ENCODE measurements around the gene SLC16A3. TPM values are rescaled to one million over a fixed set of nuclear protein-coding genes. Genes with fewer than 3 reads are reported as not detected.

The SLC16A3 gene
- total and polyA plus RNA-seq, 10 of the 15 experiments (the other 5 are each of a cell fraction or from before 2014, with no cell fraction given): 0.10 to 46.5 (median 8.0) TPM

DNA sequence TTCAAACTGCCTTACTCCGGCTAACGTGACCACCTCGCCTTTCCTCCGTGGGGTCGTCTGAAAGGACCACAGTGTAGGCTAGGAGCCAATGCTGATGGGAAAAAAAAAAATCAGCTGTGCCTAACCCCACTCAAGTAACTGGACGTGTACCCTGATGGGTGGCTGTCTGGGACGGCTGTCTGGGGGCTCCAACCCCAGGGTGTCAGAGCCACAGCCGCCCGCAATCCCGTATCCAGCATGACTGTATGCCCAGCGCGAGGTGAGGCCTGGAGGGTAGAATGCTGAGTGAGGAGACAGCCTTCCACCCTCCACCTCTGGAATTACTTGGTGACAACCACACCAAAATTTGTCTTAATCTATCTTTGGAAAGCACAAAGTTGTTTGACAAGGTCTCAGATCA is 41.8 kb downstream of the SLC16A3 start:
- Histone ChIP-seq H3K27ac (ENCODE audit: control insufficient read depth, insufficient read depth) (no peak overlapping the region), H3K9me3 (replicated peaks; ENCODE audit: control insufficient read depth, insufficient read depth, low read length) (no peaks in the 10 kb centered on the region), H3K4me2 (ENCODE audit: control insufficient read depth, insufficient read depth) (peak overlapping the region; percentile 91; the same call in 1 of the 2 replicates), H3K4me3 (peak overlapping the region; percentile 27; the same call in 1 of the 2 replicates), H3K27me3 (replicated peaks in 1 of 2; ENCODE audit: control insufficient read depth in 2 of 2, insufficient read depth in 2 of 2, low read length in 1 of 2) (no peaks in the 10 kb centered on the region), H3K4me1 (ENCODE audit: control insufficient read depth, insufficient read depth, low read length) (peaks cover 12% of the 10 kb centered on the region), H2AFZ (ENCODE audit: control insufficient read depth, low read depth, low read length) (no peak overlapping the region), H3K36me3 (ENCODE audit: control insufficient read depth in 2 of 2, insufficient read depth in 2 of 2, low read length in 1 of 2) (peaks cover 22 to 26% of the 10 kb centered on the region in 2 experiments), H4K20me1 (ENCODE audit: control insufficient read depth, insufficient read depth) (peaks cover 30% of the 10 kb centered on the region), H3K79me2 (ENCODE audit: control insufficient read depth, insufficient read depth, low read length) (peaks cover 70% of the 10 kb centered on the region), H3K9ac (ENCODE audit: control insufficient read depth, insufficient read depth, low read length) (no peak overlapping the region)
- no peak for ATAC-seq
- no TSS peak for BruUV-seq (replicated peaks)
- 91% methylated on average over 12 of the region's 12 CpGs for WGBS (ENCODE audit: insufficient coverage, insufficient replicate concordance, low lambda C conversion rate, missing lambda C conversion rate)
- ChIA-PET RAD21 (ENCODE audit: unreplicated experiment) (interaction anchor here (1.4 kb wide), 1 partner anchor 29 kb away, joined by 4 read pairs; no protein-coding TSS in a partner anchor), POLR2A (interaction anchor here (1.3 kb wide), 1 partner anchor 13 kb away, joined by 4 read pairs; no protein-coding TSS in a partner anchor), CTCF (no interaction called here), SMC1A (ENCODE audit: uncharacterized antibody, unreplicated experiment) (no interaction called here)
- FAIRE-seq: no peak
- TF ChIP-seq CREB1 (IDR thresholded peaks at IDR 0.05; ENCODE audit: low read depth) (no peak), POLR2A (IDR thresholded peaks at IDR 0.05; ENCODE audit: low read depth, low read length) (peak; percentile 29; the same call in 1 of the 2 replicates)
- TF ChIP-seq, protein P1, sequence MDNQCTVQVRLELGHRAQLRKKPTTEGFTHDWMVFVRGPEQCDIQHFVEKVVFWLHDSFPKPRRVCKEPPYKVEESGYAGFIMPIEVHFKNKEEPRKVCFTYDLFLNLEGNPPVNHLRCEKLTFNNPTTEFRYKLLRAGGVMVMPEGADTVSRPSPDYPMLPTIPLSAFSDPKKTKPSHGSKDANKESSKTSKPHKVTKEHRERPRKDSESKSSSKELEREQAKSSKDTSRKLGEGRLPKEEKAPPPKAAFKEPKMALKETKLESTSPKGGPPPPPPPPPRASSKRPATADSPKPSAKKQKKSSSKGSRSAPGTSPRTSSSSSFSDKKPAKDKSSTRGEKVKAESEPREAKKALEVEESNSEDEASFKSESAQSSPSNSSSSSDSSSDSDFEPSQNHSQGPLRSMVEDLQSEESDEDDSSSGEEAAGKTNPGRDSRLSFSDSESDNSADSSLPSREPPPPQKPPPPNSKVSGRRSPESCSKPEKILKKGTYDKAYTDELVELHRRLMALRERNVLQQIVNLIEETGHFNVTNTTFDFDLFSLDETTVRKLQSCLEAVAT (IDR thresholded peaks at IDR 0.05): 0 out of 2 replicates have a peak, but pooled peaks have one; percentile 8
- intact Hi-C loops (cut with micrococcal nuclease; ENCODE audit: unreplicated experiment): no loop called here
- no peak for DNase-seq (ENCODE audit: low read depth, low spot score)
- in situ Hi-C loops (cut with MboI): no loop called here

DNA sequence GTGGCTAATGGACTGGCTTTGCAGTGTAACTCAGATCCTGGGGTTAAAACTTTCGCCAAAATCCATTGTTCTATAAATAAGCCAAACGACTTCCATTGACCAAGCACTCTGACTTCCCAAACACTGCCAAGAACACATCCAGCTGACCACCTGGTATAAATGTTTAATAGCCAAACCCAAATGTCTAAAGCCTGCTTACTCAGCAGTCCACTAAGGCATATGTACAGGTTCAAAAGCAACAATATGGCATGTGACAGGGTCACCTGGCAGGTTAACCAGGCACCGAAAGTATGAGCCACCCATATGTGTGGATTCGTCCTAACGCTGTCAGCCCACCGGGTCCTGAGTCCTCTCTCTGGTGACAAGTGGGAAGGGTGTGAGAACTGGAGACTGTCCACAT is 42.6 kb downstream of the SLC16A3 start:
- in situ Hi-C loops (cut with MboI): no loop called here
- WGBS (ENCODE audit: insufficient coverage, insufficient replicate concordance, low lambda C conversion rate, missing lambda C conversion rate): 69% methylated on average over 6 of the region's 6 CpGs
- BruUV-seq (replicated peaks): TSS peak; percentile 50
- SMC1A ChIA-PET (ENCODE audit: uncharacterized antibody, unreplicated experiment): no interaction called here
- DNase-seq (ENCODE audit: low read depth, low spot score) (no peak), ATAC-seq (no peak), FAIRE-seq (no peak)
- Histone ChIP-seq H2AFZ (ENCODE audit: control insufficient read depth, low read depth, low read length) (no peak overlapping the region), H3K36me3 (ENCODE audit: control insufficient read depth in 2 of 2, insufficient read depth in 2 of 2, low read length in 1 of 2) (peaks cover 15 to 21% of the 10 kb centered on the region in 2 experiments), H3K9me3 (replicated peaks; ENCODE audit: control insufficient read depth, insufficient read depth, low read length) (no peaks in the 10 kb centered on the region), H3K4me2 (ENCODE audit: control insufficient read depth, insufficient read depth) (peak overlapping the region; percentile 91), H3K79me2 (ENCODE audit: control insufficient read depth, insufficient read depth, low read length) (peaks cover 66% of the 10 kb centered on the region), H3K27me3 (replicated peaks in 1 of 2; ENCODE audit: control insufficient read depth in 2 of 2, insufficient read depth in 2 of 2, low read length in 1 of 2) (no peaks in the 10 kb centered on the region), H3K4me3 (peak overlapping the region; percentile 27; the same call in 1 of the 2 replicates), H3K4me1 (ENCODE audit: control insufficient read depth, insufficient read depth, low read length) (peaks cover 12% of the 10 kb centered on the region), H4K20me1 (ENCODE audit: control insufficient read depth, insufficient read depth) (peaks cover 25% of the 10 kb centered on the region), H3K27ac (ENCODE audit: control insufficient read depth, insufficient read depth) (no peak overlapping the region), H3K9ac (ENCODE audit: control insufficient read depth, insufficient read depth, low read length) (no peak overlapping the region)
- no peak for TF ChIP-seq POU2F2 (IDR thresholded peaks at IDR 0.05; ENCODE audit: borderline replicate concordance, low read depth, low read length)
- TF ChIP-seq, protein P2, sequence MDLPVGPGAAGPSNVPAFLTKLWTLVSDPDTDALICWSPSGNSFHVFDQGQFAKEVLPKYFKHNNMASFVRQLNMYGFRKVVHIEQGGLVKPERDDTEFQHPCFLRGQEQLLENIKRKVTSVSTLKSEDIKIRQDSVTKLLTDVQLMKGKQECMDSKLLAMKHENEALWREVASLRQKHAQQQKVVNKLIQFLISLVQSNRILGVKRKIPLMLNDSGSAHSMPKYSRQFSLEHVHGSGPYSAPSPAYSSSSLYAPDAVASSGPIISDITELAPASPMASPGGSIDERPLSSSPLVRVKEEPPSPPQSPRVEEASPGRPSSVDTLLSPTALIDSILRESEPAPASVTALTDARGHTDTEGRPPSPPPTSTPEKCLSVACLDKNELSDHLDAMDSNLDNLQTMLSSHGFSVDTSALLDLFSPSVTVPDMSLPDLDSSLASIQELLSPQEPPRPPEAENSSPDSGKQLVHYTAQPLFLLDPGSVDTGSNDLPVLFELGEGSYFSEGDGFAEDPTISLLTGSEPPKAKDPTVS (IDR thresholded peaks at IDR 0.05; ENCODE audit: low read depth, low read length): no peak
- TF ChIP-seq POLR2A (IDR thresholded peaks at IDR 0.05; ENCODE audit: low read depth, low read length): peak; percentile 46; the same call in 1 of the 2 replicates
- intact Hi-C loops (cut with micrococcal nuclease; ENCODE audit: unreplicated experiment): no loop called here
- POLR2A ChIA-PET: interaction anchor here (0.7 kb wide), 1 partner anchor 182 kb away, joined by 3 read pairs; no protein-coding TSS in a partner anchor
- RAD21 ChIA-PET (ENCODE audit: unreplicated experiment): interaction anchor here (0.6 to 1.4 kb wide), 2 partner anchors 30 to 147 kb away, joined by 4 to 5 read pairs; no protein-coding TSS in a partner anchor
- CTCF ChIA-PET: no interaction called here
